Measurements from ENCODE around the gene MRS2. TPM values are rescaled to one million over a fixed set of nuclear protein-coding genes. Genes with fewer than 3 reads are reported as not detected.

The MRS2 gene
- 15.8 and 17.2 TPM in 2 replicates for total RNA-seq

GRCh38 chr6:24402697-24403500 is at the start of gene MRS2:
Gene MRS2 (plus strand): TSS chr6:24402936. CDS start chr6:24403047, 111 bp downstream.

GRCh38 chr6:24357336-24358218 is 45.2 kb upstream of the MRS2 start, which contains the start of gene DCDC2:
Gene DCDC2 (minus strand): TSS chr6:24358059. CDS start chr6:24357750, 309 bp downstream.

Small RNA genes within 50 kb of the gene (small RNA-seq; reads per million reads assigned to genes)
- gene RNU6-391P = not detected

Other genes with a start within 250 kb of the MRS2 start
- 0.16 and 0.24 TPM in 2 replicates for gene DCDC2, start 44.9 kb upstream of the MRS2 start, total RNA-seq
- gene GPLD1, start 86.6 kb downstream of the MRS2 start, total RNA-seq = 0.32 TPM in 1 of 2 replicates, not detected in the other
- gene ALDH5A1, start 92.0 kb downstream of the MRS2 start, total RNA-seq = 0.24 and 0.49 TPM in 2 replicates
- gene KIAA0319, start 243.3 kb downstream of the MRS2 start, total RNA-seq = under 0.01 TPM in 1 of 2 replicates, not detected in the other